Measurements from ENCODE around the gene KCNG4.
A peak's percentile ranks its signal among the peaks of the same experiment; 100 is the strongest.

KCNG4 gene

DNA sequence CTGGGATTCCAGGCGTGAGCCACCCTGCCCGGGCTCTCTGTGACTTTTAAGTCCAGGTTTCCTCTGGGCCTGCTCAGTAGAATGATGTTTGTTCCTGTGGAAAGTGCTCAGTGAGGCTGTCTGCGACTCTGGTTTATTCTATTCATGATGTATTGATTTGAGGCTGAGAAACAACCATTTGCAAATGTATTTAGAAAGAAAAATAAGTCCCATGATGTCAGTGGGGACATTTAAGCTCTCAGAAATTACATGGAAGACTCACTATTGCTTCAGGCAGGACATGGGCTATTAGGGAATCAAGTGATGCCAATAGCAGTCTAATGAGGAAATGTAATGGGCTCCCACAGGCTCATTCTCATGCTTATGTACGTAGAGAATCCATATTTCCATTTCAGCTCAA, 22.2 kb upstream of the KCNG4 start:
- no peak for DNase-seq

DNA sequence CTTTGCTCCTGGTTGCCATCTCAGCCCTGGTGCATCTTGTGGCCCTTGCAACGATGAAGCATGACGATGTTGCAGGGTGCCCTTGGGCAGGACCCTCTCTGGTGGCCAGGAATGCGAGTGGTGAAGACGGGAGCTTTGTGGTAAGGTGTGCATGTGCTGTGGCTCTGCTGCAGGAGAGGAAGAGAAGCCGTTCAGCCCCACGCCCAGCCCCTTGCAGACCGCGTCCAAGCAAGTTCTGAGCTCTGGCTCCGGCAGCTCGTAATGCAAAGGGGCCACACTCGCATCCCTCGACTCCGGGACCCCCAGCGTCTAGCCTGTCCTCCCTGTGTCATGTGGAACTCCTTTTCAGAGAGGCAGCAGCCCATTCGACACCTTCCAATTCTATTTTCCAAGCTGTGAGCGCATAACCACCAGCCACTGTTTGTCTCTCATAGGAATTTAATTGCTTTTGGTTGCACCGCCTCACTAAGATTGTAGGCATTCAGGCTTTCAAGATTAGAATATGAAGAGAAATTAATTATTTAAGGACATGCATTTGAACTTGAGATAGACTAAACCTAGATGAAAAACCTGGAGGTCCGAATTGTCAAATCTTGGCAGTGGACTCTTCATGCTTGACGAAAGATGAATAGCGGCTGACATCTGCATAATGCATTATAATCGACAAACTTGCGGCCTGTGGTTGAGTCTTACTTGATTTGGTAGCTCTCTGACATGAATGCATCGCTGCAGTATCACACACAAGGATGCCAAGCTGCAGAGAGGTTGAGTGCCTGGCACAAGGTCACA, 21.1 kb upstream of the KCNG4 start:
- DNase-seq = no peak

DNA sequence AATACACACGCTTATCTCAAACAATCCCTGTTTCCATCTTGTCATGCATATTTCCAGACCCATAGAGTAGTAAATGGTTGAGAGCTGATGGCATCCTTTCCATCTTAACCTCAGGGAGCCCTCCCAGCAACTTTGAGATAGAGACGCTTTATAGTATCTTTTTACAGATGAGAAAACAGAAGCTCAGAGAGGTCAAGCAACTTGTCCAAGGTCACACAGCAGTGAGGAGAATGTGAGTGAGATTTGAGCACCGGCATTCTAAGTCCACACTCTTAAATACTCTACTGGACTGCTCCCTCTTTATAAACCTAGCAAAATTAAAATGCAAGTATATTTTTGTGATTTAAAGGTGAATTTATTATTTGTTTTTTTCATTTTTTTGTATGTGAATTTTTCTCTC, 19.9 kb upstream of the KCNG4 start:
- DNase-seq = no peak

DNA sequence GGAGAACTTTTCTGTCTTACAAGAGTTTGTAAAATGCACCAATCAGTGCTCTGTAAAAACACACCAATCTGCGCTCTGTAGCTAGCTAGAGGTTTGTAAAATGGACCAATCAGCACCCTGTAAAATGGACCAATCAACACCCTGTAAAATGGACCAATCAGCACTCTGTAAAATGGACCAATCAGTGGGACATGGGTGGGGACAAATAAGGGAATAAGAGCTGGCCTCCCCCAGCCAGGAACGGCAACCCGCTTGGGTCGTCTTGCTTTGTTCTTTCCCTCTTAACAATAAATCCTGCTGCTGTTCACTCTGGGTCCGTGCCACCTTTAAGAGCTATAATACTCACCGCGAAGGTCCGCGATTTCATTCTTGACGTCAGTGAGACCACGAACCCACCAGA, 18.5 kb upstream of the KCNG4 start:
- no peak for DNase-seq

DNA sequence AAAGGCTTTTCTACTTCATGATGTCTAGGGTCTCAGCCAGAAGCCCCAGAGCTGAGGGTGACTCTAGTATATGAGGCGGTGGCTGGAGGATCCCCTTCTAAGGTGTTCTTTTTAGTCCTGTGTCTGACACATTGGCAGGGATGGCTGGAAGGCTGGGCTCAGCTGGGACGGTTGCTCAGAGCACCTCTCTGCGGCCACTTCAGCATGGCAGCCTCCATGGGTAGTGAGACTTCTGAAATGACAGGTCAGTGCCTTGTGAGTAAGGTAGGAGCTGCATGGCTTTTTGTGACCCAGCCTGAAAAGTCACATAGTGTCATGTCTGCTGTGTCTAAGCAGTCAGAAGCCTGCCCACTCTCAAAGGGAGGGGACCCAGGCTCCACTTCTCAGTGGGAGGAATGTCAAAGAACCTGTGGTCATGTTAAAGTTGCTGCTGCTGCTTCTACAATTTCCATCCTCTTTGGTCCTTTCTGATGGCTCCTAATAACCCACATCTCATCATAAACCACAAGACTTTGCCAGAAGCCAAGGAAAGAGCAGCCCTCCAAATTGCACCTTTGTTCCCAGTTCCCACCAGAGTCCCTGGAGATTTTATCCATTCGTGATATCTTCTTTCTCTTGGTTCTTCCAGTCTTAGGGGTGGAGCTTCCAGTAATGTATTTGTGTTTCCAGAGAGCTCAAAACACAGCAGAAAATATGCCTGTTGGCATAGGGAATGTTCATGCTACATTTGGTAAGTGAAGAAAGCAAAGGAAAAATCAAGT, 15.4 kb upstream of the KCNG4 start:
- DNase-seq = no peak

DNA sequence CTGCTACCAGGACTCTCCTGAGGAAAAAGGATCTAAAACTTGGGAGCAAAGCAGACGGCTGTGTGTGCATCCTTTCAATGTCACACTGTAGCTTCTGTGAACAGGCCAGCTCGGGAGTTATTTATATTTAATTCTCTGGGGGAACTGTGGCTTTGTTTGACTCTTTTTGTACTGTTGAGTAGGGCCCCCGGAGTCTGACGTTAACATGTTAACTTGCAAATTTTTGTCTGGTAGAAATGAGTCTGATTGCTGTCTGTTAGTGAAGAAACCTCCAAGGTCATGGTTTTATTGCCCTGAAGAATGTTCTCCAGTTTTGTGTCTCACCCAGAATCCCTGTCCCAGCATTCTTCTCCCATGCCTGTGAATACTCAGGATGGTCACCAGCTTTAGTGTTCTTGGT, 14.2 kb upstream of the KCNG4 start:
- no peak for DNase-seq

DNA sequence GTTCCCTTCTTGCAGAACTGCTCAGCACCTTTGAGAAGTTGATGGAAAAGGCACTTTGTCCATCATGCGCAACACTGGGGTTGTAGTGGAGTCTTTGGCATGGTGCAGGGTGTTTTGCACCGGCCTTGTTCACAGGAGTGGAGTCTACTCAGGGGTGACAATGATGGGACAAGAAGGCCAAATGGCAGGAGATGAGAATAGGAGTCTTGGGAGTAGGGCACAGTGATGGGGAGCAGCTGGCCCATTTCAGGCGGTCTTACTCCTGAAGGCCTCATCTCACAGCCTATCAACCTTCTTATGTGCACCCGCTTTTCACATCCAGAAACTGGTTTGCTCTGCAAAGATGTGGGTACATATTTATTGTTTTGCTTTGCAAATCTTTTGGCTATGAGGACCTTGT, 13.4 kb upstream of the KCNG4 start:
- no peak for DNase-seq

DNA sequence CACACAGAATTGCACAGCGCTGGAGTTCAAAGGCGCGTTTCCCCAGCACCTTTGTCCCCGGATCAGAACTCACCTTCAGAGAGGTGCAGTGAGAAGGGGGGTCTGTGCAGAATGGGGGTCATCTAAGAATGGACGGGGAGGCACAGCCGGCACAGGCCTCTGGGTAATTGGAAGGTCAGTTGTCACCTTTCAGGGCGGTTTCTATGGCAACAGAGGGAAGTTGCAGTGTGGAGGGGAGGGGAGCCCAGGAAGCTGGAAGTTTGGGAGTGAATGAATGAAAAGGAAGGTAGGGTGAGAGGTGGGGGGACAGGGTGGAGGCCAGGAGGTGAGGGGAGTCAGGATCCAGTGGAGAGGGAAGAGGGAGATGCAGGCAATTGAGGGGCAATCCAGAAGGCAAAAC, 12.4 kb upstream of the KCNG4 start:
- DNase-seq = no peak

DNA sequence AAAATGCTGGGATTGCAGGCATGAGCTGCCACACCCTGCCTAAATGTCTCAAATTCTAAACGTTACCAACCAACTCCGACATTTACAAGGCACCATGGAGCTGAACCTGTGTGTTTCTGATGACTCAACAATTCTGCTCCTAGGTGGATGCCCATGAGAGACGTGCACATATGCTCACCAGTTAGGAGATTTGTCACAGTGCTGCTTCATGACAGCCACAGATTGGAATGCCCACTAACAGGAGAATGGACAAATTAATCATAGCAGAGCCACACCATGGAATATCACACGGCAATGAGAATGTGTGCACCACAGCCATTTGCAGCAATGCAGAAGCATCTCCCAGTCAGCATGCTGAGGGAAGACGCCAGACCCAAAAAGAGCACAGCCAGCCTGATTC, 8.0 kb upstream of the KCNG4 start:
- DNase-seq = no peak

DNA sequence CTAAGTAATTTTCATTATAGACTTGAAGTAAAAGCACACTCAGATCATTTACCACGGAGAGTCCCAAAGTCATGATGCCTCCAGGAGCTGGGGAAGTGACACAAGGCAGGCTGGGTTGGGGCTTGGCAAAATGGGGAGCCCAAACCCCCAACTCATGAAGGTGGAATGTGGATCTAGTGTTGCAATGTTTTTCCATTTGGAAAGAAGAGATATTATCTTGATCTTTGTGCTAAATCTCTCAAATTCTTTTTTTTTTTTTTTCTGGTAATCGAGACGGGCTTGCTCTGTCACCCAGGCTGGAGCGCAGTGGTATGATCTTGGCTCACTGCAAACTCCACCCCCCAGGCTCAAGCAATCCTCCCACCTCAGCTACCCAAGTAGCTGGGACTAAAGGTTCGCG, 7.5 kb upstream of the KCNG4 start:
- DNase-seq = no peak

DNA sequence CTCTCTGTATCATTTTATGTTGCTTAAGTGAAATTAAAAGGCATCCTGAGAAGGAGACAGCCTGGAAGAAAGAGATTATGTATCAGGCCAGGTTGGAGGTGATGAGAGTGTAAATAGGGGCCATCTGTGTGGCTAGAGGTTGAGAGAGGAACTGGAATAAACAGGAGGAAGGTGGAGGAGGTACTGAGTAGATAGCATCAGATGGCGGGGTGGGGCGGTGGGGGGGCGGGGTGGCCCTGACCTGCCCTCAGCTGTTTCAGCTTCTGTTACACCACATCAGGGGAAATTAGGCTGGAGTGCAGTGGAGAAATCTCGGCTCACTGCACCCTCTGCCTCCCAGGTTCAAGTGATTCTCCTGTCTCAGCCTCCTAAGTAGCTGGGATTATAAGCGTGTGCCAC, 6.9 kb upstream of the KCNG4 start:
- DNase-seq = no peak

DNA sequence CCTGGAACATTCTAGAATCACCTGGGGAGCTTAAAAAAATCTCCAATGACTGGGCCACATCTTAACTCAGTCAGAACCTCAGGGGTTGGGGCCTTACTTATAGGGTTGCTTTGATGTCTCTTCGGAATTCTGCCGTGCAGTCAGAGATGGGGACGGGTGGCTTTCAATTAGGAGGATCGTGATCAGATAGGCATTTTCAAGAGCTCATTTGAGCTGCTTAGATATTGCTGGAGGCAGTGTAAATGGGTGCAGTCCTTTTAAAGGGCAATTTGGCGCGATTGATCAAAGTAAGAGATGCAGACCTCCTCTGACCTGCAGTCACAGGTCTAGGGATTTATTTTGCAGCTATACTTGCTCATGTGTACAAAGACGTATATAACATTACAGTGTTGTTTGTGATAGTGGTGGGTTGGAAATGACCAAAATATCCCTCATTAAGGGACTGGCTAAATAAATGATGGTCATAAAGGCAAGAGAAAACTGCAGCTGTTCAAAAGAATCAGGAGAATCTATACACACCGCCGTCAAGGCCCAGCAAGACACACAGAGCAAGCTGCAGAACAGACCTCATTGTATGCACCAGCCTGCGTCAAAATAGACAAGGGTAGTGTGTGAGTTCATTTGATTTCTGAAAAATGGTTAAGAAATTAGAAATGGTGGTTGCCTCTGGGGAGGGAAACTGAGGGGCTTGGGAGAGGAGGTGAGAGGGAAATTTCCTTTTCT, 6.3 kb upstream of the KCNG4 start:
- DNase-seq = no peak

DNA sequence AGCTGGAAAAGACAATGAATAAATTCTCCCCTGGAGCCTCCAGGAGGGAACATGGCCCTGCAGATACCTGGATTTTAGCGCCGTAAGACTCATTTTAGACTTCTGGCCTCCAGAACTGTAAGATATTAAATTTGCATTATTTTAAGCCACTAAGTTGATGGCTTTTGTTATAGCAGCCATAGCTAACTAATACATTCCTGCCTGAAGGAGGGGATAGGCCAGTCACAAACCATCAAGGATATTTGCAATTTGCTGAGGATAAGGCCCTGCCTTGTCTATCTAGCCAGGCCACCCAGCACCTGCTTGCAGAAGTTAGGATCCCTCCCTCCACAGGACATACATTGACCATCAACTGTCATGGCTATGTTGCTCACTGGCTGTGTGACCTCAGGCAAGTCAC, 4.9 kb upstream of the KCNG4 start:
- DNase-seq = no peak

DNA sequence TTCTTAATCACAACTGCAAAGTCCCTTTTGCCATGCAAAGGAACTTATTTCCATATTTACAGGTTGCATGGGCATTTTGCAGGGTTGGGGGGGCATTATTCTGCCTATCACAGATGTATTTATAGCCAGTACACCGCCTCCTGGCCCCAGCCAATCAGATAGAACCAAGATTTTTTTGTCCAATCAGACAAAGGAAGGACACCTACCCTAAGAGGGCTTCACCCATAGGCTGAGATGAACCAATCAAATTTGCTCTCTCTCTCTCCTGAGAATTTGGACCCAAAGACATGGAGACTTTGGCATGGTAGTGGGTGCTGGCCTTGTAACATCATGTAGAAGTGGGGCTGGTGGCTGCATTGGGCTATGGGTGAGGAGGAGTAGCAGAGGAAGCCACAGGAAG, 3.9 kb upstream of the KCNG4 start:
- no peak for DNase-seq

DNA sequence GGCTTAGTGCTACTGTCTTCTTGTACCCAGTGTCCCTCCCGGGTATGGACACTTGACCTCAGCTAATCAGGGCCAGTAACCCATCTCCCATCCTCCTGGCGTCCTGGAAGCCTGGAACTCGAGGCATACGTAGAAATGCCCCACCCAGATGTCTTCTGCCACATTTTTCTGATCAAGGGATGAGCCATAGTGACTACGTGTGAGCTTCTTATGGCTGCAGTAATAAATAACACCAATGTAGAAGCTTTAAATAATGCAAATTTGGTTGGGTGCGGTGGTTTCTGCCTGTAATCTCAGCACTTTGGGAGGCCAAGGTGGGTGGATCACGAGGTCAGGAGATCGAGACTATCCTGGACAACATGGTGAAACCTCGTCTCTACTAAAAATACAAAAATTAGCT, 3.0 kb upstream of the KCNG4 start:
- no peak for DNase-seq

DNA sequence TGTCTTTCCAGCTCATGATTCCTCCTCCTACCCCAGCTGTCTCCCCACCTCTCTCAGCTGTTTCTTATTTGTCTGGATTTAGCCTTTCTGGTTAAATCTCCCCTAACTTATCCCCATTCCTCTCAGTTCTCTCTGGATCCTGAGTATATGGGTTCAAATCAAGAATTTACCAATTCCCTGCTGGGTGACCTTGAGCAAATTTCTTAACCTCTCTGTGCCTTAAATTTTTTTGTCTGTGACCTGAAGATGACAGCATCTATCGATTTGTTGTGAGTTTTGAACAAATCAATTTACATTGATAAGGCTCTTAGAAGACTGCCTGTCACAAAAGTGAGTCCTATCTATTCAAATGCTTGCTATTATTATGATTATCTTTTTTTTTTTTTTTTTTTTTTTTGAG, 2.0 kb upstream of the KCNG4 start:
- no peak for DNase-seq

DNA sequence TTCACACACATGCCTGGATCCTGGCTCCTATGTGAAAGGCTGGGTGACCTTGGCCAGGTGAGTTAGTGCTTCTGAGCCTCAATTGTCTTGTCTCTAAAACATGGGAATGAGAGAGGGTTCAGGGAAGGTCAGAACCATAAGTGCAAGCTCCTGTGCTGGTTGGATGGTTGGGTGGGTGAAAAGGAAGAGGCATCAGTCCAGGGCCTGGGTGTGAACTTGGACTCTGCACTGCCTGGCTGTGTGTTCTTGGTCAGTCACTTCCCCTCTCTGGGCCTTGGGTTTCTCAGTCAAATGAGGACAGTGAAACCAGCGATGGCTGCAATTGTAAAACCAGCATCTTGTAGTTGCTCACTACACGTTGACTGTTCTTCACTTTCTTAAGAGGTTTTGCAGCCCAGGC, 643 bp upstream of the KCNG4 start:
- DNase-seq = no peak

DNA sequence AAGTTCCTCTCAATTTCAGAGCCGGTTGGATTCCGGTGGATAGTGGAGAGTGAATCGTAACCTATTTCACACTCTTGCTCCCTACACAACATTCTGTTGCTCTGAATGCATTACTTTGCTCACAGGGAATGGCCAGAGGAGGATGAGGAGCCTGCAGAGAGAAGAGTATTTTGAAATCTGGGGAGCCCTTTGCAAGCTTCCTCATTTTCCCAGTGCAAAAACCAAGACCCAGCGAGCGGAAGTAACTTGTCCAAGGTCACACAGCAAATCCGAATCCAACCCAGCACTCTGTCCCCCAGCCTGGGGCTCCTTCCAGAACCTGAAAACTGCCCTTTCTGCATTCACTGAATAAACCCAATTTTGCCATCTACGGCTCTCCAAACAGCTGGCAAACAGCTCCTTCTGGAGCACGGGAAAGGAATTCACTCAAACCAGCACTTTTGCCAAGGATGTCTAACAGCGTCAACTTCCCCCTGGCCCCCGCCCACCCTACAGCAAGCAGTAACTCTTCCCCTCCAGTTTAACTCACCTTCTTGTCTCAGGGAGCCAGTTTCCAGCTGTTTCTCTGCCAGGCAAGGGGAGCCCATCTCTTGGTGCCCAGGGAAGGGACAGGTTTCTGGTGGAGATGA, 557 bp downstream of the KCNG4 start:
- no peak for DNase-seq

DNA sequence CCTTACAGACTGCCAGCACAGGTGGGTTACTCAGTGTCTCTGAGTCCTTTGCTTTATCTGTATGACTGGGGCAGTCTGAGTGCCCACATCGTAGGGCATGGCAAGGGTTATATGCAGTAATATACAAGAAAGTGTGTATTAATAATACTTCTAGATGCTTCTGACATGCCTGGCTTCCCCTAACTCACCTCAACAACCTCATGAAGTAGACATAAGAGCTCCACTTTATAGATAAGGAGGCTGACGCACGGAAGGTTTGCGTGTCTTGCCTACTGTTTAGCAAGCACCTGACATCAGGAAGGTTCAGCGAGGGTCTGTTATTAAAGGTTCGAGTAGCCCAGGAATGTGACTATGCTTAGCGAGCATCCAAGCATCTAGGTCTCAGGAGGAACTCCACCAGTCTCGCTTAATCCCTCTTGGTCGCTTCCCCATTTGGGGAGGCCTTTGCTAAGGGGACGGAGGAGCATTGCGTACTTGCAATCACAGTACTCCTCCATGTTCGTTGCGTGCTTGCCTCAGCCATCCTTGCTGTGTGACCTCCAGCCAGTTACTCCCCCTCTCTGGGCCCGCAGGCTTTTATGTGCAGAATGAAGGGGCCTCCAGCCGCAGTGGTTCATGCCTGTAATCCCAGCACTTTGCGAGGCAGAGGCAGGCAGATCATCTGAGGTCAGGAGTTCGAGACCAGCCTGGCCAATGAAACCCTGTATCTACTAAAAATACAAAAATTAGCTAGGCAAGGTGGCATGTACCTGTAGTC, 1.6 kb downstream of the KCNG4 start:
- DNase-seq = peak; percentile 90

DNA sequence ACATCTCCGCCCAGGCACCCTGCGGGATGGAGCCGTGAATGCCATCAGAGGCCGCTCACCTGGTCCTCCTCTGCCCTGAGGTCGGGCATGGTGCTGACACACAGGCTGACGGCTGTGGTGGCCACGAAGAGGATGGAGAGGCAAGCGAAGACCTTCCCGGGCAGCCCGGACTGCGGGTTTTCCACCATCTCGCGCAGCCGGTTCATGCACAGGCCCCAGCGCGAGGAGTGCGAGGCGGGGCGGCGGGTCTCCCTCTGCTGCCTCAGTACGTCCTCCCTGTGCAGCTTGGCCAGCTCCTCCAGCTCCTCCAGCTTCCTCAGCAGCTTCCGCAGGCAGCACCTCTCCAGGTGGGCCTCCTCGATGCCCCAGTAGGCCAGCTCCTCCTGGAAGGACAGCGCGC, 3.1 kb downstream of the KCNG4 start:
- no peak for DNase-seq

DNA sequence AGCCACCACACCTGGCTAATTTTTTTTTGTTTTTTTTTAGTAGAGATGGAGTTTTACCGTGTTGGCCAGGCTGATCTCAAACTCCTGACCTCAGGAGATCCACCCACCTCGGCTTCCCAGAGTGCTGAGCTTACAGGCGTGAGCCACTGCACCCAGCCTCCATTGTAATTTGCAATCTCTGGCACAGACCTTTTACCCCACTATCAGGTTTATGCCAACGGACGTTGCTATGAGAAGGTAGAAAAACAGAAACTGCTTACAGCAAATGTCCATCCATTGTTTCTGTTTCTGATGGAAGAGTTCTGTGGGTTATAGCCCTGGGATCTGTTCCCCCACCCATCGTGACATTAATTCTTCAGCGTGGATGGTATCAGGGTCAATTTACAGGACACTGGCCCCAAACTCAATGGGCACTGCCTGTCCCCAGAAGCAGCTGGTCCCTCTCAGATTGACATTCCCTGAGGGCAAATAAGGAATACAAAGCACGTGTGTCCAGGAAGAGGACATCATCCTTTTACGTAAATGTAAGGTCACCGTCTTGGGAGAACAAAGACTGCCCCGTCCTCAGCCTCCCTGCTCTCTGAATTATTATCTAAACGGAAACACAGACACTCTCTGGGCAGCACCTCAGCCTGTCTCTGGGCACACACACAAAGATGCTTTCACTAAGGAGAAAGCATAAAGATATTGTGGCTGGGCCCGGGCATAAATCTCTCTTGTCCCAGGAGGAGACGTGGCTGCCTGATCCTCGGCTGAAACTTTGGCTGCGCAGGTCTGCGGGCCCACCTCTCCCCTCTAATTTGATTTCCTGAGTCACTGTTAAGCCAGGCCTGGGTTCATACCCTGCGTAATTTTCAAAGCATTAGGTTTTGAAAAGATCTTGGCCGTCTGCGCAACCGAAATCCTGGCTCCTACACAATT, 5.2 kb downstream of the KCNG4 start:
- DNase-seq = no peak

DNA sequence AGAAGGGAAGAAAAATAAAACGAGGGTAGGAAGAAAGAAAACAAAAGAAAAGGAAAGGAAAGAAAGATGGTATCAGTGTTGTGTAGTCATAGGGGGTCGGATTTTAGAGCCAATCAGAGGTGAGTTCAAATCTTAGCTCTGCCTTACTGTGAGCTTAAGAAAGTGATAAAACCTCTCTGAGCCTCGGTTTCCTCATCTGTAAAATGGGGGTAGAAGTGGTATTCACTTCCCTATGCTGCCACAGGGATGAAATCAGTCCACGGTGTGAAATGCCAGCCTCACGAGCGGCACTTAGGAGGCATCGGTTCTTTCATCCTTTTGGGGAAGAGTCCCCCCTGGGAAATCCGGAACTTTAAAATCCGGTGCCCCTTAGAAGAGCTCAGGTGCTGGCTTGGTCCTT, 6.1 kb downstream of the KCNG4 start:
- DNase-seq = no peak

Measured in DMS79 treated with DMSO at 0.1 percent for 48 hours (cell line).